K562 (cell line): ENCODE data around the gene STT3B. TPM values are rescaled to one million over a fixed set of nuclear protein-coding genes. Genes with fewer than 3 reads are reported as not detected.

ENCODE experiments used
- MAFF ChIP-seq: IDR thresholded peaks from 2 replicates; pipeline ENCODE4 v1.6.1; 2012; ENCODE audit warnings: low read length, improper control_type of control experiment
- polyA plus RNA-seq, 8 experiments: library from polyadenylated mRNA; depleted of rRNA in 4 of 8; stranded (reverse) in 5 of 8; unstranded in 3 of 8; fragments of >200 nt; fragmentation: Nextera tagmentation in 2 of 8; fragmentation: Illumina TruSeq in 1 of 8; extraction: Ambion mirVana in 2 of 8; extraction: Trizol in 1 of 8; gene quantifications; 2 replicates each; pipeline versions ENCODE4 v1.2.1 to v1.2.3, GENCODE V29; 2011 to 2014; ENCODE audit warnings: inconsistent platforms in 1 of 8, missing spikeins in 1 of 8
- total RNA-seq, 7 experiments: library from RNA; depleted of rRNA in 6 of 7; stranded (reverse); fragments of >200 nt in 6 of 7; fragmentation: Illumina TruSeq in 2 of 7; extraction: Trizol in 2 of 7; gene quantifications; 2 replicates each; pipeline versions ENCODE4 v1.2.1 to v1.2.3, GENCODE V29; 2011 to 2021; ENCODE audit warnings: low replicate concordance in 1 of 7
- TF ChIP-seq, protein P1 (sequence below): fragments of 450-650 bp; IDR thresholded peaks from 2 replicates; pipeline ENCODE4 v1.6.1; 2016; ENCODE audit warnings: mild to moderate bottlenecking, moderate library complexity
- TF ChIP-seq, protein P2 (sequence below): sonication (generic); formaldehyde crosslinking; IDR thresholded peaks from 2 replicates; pipeline ENCODE4 v1.8.0; 2022; ENCODE audit warnings: mild to moderate bottlenecking, low read depth, missing genetic modification reagents

STT3B gene
- total and polyA plus RNA-seq, 9 of the 15 experiments (the other 6 are each of a cell fraction or from before 2014, with no cell fraction given), result 22.4 to 147 (median 100) TPM

GRCh38 chr3:31532587-31533168 lies at the start of gene STT3B (continued):
- TF ChIP-seq, protein P1, sequence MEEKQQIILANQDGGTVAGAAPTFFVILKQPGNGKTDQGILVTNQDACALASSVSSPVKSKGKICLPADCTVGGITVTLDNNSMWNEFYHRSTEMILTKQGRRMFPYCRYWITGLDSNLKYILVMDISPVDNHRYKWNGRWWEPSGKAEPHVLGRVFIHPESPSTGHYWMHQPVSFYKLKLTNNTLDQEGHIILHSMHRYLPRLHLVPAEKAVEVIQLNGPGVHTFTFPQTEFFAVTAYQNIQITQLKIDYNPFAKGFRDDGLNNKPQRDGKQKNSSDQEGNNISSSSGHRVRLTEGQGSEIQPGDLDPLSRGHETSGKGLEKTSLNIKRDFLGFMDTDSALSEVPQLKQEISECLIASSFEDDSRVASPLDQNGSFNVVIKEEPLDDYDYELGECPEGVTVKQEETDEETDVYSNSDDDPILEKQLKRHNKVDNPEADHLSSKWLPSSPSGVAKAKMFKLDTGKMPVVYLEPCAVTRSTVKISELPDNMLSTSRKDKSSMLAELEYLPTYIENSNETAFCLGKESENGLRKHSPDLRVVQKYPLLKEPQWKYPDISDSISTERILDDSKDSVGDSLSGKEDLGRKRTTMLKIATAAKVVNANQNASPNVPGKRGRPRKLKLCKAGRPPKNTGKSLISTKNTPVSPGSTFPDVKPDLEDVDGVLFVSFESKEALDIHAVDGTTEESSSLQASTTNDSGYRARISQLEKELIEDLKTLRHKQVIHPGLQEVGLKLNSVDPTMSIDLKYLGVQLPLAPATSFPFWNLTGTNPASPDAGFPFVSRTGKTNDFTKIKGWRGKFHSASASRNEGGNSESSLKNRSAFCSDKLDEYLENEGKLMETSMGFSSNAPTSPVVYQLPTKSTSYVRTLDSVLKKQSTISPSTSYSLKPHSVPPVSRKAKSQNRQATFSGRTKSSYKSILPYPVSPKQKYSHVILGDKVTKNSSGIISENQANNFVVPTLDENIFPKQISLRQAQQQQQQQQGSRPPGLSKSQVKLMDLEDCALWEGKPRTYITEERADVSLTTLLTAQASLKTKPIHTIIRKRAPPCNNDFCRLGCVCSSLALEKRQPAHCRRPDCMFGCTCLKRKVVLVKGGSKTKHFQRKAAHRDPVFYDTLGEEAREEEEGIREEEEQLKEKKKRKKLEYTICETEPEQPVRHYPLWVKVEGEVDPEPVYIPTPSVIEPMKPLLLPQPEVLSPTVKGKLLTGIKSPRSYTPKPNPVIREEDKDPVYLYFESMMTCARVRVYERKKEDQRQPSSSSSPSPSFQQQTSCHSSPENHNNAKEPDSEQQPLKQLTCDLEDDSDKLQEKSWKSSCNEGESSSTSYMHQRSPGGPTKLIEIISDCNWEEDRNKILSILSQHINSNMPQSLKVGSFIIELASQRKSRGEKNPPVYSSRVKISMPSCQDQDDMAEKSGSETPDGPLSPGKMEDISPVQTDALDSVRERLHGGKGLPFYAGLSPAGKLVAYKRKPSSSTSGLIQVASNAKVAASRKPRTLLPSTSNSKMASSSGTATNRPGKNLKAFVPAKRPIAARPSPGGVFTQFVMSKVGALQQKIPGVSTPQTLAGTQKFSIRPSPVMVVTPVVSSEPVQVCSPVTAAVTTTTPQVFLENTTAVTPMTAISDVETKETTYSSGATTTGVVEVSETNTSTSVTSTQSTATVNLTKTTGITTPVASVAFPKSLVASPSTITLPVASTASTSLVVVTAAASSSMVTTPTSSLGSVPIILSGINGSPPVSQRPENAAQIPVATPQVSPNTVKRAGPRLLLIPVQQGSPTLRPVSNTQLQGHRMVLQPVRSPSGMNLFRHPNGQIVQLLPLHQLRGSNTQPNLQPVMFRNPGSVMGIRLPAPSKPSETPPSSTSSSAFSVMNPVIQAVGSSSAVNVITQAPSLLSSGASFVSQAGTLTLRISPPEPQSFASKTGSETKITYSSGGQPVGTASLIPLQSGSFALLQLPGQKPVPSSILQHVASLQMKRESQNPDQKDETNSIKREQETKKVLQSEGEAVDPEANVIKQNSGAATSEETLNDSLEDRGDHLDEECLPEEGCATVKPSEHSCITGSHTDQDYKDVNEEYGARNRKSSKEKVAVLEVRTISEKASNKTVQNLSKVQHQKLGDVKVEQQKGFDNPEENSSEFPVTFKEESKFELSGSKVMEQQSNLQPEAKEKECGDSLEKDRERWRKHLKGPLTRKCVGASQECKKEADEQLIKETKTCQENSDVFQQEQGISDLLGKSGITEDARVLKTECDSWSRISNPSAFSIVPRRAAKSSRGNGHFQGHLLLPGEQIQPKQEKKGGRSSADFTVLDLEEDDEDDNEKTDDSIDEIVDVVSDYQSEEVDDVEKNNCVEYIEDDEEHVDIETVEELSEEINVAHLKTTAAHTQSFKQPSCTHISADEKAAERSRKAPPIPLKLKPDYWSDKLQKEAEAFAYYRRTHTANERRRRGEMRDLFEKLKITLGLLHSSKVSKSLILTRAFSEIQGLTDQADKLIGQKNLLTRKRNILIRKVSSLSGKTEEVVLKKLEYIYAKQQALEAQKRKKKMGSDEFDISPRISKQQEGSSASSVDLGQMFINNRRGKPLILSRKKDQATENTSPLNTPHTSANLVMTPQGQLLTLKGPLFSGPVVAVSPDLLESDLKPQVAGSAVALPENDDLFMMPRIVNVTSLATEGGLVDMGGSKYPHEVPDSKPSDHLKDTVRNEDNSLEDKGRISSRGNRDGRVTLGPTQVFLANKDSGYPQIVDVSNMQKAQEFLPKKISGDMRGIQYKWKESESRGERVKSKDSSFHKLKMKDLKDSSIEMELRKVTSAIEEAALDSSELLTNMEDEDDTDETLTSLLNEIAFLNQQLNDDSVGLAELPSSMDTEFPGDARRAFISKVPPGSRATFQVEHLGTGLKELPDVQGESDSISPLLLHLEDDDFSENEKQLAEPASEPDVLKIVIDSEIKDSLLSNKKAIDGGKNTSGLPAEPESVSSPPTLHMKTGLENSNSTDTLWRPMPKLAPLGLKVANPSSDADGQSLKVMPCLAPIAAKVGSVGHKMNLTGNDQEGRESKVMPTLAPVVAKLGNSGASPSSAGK, result peak; percentile 19; the same call in 1 of the 2 replicates
- no peak for TF ChIP-seq MAFF
- TF ChIP-seq, protein P2, sequence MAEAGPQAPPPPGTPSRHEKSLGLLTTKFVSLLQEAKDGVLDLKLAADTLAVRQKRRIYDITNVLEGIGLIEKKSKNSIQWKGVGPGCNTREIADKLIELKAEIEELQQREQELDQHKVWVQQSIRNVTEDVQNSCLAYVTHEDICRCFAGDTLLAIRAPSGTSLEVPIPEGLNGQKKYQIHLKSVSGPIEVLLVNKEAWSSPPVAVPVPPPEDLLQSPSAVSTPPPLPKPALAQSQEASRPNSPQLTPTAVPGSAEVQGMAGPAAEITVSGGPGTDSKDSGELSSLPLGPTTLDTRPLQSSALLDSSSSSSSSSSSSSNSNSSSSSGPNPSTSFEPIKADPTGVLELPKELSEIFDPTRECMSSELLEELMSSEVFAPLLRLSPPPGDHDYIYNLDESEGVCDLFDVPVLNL (CRISPR knock-in tag), result no peak
